CD4-positive, alpha-beta memory T cell (primary cell): Measurements from ENCODE around the gene SLC22A1. TPM values are rescaled to one million over a fixed set of nuclear protein-coding genes. Genes with fewer than 3 reads are reported as not detected.

Source experiments
- CTCF ChIA-PET: fragments of 350-600 bp; sonication (Branson Sonifier 250); formaldehyde crosslinking; loops from one replicate; lab custom pipeline; 2021; ENCODE audit warnings: inconsistent platforms; ENCODE audit not compliant: partially characterized antibody; lab: Charles Lee
- POLR2A ChIA-PET: fragments of 350-600 bp; sonication (Branson Sonifier 250); formaldehyde crosslinking; loops from one replicate; lab custom pipeline; 2021; ENCODE audit not compliant: partially characterized antibody; lab: Charles Lee
- DNase-seq, 5 donors: peaks; one replicate each; pipeline versions ENCODE4 v3.0.0 to v3.0.0-alpha.2; 2020 to 2022; ENCODE audit warnings: mixed read lengths in 1 of 5
- H3K27ac ChIP-seq: one replicate; pipeline ENCODE4 v1.7.0; 2013; ENCODE audit warnings: low read depth, low read length
- H3K27me3 ChIP-seq: 2 replicates; pipeline ENCODE4 v1.7.0; 2013; ENCODE audit warnings: mild to moderate bottlenecking, low read length, moderate library complexity; ENCODE audit not compliant: insufficient read depth
- H3K36me3 ChIP-seq: 2 replicates; pipeline ENCODE4 v1.7.0; 2013; ENCODE audit warnings: mild to moderate bottlenecking, low read length, moderate library complexity; ENCODE audit not compliant: insufficient read depth
- H3K4me1 ChIP-seq: 2 replicates; pipeline ENCODE4 v1.7.0; 2013; ENCODE audit warnings: mild to moderate bottlenecking, low read length, moderate library complexity; ENCODE audit not compliant: insufficient read depth
- H3K4me3 ChIP-seq, 2 donors: one replicate each; pipeline ENCODE4 v1.7.0; 2013; ENCODE audit warnings: low read length in 2 of 2, mild to moderate bottlenecking in 1 of 2
- H3K9me3 ChIP-seq, 2 donors: one replicate each; pipeline ENCODE4 v1.7.0; 2013; ENCODE audit warnings: low read length in 2 of 2, control low read depth in 1 of 2; ENCODE audit not compliant: control insufficient read depth in 1 of 2
- H3K27ac Mint-ChIP-seq, 7 donors: one replicate each; pipeline ENCODE4 v1.8.0; 2020 to 2021; ENCODE audit warnings: mixed read lengths in 7 of 7, mild to moderate bottlenecking in 6 of 7, inconsistent platforms in 3 of 7, moderate library complexity in 3 of 7
- H3K27me3 Mint-ChIP-seq, 2 donors: one replicate each; pipeline ENCODE4 v1.8.0; 2020 to 2021; ENCODE audit warnings: mixed read lengths in 2 of 2
- H3K36me3 Mint-ChIP-seq, 2 donors: one replicate each; pipeline ENCODE4 v1.8.0; 2020 to 2021; ENCODE audit warnings: mixed read lengths in 2 of 2, inconsistent platforms in 1 of 2, mild to moderate bottlenecking in 1 of 2
- H3K4me1 Mint-ChIP-seq, 4 donors: one replicate each; pipeline ENCODE4 v1.8.0; 2020 to 2021; ENCODE audit warnings: mixed read lengths in 4 of 4, mild to moderate bottlenecking in 1 of 4
- H3K4me3 Mint-ChIP-seq, 8 donors: one replicate each; pipeline ENCODE4 v1.8.0; 2020 to 2021; ENCODE audit warnings: mixed read lengths in 8 of 8, mild to moderate bottlenecking in 7 of 8, moderate library complexity in 6 of 8, inconsistent platforms in 3 of 8
- H3K9me3 Mint-ChIP-seq, 8 donors: one replicate each; pipeline ENCODE4 v1.8.0; 2020 to 2021; ENCODE audit warnings: mixed read lengths in 8 of 8, mild to moderate bottlenecking in 5 of 8, inconsistent platforms in 3 of 8, moderate library complexity in 1 of 8
- intact Hi-C: fragments of 100-400 bp; cut with micrococcal nuclease; formaldehyde crosslinking; loops from one replicate; pipeline ENCODE4 v1.15.1; 2023
- polyA plus RNA-seq, 2 donors: library from polyadenylated mRNA; unstranded; fragments of 300-500 nt; fragmentation: Illumina TruSeq; gene quantifications; one replicate each; pipeline ENCODE4 v1.2.3, GENCODE V29; 2021
- total RNA-seq, 2 experiments: library from RNA; stranded (reverse); gene quantifications; one replicate each; pipeline ENCODE4 v1.2.3, GENCODE V29; 2021

SLC22A1 gene
- total and polyA plus RNA-seq, 4 experiments from 2014 or later, result 0.11 to 1.00 (median 0.93) TPM; not detected in 1

DNA sequence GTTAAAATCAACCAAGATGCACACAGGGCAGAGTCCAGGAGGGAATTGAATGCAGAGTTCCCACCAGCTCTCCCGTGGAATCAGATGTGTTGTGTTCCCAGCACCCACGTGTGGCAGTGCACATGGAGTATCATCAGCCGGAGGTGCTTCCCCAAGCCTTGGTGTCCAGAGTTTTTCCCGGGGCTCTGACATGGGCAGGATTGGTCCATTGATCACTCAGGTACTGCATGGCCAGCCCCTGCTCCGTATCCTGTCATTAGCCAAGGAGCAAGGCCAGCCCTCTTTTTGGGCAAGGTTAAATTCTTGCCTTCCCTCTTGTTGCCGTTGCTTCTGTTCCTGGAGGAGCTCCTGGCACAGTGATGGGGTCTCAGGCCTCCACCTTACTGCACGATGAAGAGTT, 28.6 kb upstream of the SLC22A1 start:
- ChIA-PET POLR2A (no interaction called here), CTCF (interaction anchor here (0.6 kb wide), 1 partner anchor 80 kb away, joined by 4 read pairs; no protein-coding TSS in a partner anchor)
- H3K4me3 ChIP-seq, result no peak overlapping the region
- Mint-ChIP-seq H3K4me3 (no peak overlapping the region), H3K4me1 (peaks cover 0 to 1% (median 0%) of the 10 kb centered on the region in 4 donors), H3K36me3 (peaks cover 67 to 88% of the 10 kb centered on the region in 2 donors), H3K9me3 (no peaks in the 10 kb centered on the region), H3K27ac (no peak overlapping the region), H3K27me3 (no peaks in the 10 kb centered on the region)
- no peaks in the 10 kb centered on the region for H3K9me3 ChIP-seq
- H3K27ac ChIP-seq, result no peak overlapping the region
- peaks cover 71% of the 10 kb centered on the region for H3K36me3 ChIP-seq
- intact Hi-C loops, result no loop called here
- DNase-seq, result no peak
- no peaks in the 10 kb centered on the region for H3K27me3 ChIP-seq
- H3K4me1 ChIP-seq, result no peaks in the 10 kb centered on the region

DNA sequence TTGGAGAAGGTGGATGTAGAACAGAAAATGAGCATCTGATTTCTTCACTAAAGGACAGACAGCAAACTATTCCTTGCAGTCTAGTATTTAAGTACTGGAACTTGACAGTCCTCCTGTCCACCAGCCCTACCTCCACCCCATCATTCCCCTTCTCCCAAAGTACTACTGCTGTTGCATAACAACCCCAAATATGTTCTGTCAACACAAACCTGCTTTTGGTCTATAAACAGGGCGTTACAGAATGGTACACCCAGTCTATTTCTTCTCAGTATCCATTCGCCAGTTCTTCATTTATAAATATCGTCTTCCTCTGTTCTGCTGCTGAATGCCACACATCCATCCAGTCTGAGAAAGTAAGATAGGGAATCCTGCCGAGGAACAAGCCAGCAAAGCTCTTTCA, 27.7 kb upstream of the SLC22A1 start:
- intact Hi-C loops, result no loop called here
- peaks cover 63% of the 10 kb centered on the region for H3K36me3 ChIP-seq
- Mint-ChIP-seq H3K4me3 (no peak overlapping the region), H3K27me3 (no peaks in the 10 kb centered on the region), H3K9me3 (no peaks in the 10 kb centered on the region), H3K27ac (peak overlapping the region in 2 of 7 donors; percentile 7 to 38), H3K4me1 (peaks cover 0 to 4% (median 2%) of the 10 kb centered on the region in 4 donors), H3K36me3 (peaks cover 68 to 88% of the 10 kb centered on the region in 2 donors)
- H3K4me3 ChIP-seq, result no peak overlapping the region
- DNase-seq, result no peak
- no peaks in the 10 kb centered on the region for H3K9me3 ChIP-seq
- POLR2A ChIA-PET, result no interaction called here
- CTCF ChIA-PET, result no interaction called here
- no peaks in the 10 kb centered on the region for H3K4me1 ChIP-seq
- no peak overlapping the region for H3K27ac ChIP-seq
- no peaks in the 10 kb centered on the region for H3K27me3 ChIP-seq

DNA sequence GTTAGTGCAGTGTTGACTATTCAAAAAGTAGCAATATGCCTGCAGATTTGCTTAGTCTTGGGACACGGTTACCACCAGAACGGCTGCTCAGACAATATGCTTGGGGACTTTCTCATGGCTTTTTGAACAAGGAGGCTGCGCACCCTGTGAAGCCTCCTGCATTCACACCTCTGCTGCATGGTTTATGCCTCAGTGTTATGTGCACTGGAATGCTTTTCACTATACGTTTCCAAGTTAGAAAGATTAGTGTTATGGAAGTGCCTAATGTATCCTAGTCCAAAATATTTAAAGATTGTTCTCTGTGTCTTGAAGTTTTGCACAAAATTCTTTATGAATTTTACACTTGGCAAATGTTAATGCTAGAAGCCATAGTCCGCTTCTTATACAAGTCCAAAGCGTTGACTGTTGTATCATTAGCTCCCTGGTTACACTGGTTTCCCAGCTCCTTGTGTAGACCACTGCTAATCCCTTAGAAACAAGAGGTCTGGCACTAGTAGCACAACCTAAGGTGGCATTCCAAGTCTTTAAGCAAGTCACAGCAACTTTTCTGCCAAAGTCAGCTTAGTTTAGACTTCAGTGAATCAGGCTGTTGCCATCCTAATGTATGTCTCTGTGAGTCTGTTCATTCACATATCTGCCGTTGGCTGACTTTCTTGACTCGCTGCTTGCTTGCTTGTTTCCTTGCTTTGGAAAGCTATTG, 26.3 kb upstream of the SLC22A1 start:
- ChIA-PET POLR2A (no interaction called here), CTCF (interaction anchor here (1.3 kb wide), 1 partner anchor 15 kb away, joined by 3 read pairs; no protein-coding TSS in a partner anchor)
- Mint-ChIP-seq H3K27me3 (no peaks in the 10 kb centered on the region), H3K36me3 (peaks cover 60 to 79% of the 10 kb centered on the region in 2 donors), H3K4me3 (no peak overlapping the region), H3K27ac (no peak overlapping the region), H3K4me1 (peaks cover 0 to 8% (median 6%) of the 10 kb centered on the region in 4 donors), H3K9me3 (no peaks in the 10 kb centered on the region)
- no peak overlapping the region for H3K27ac ChIP-seq
- H3K27me3 ChIP-seq, result no peaks in the 10 kb centered on the region
- H3K36me3 ChIP-seq, result peaks cover 50% of the 10 kb centered on the region
- H3K4me3 ChIP-seq, result no peak overlapping the region
- no peak for DNase-seq
- intact Hi-C loops, result no loop called here
- no peaks in the 10 kb centered on the region for H3K9me3 ChIP-seq
- no peaks in the 10 kb centered on the region for H3K4me1 ChIP-seq

GRCh38 chr6:160101277-160102205, 20.1 kb upstream of the SLC22A1 start:
- Histone ChIP-seq H3K36me3 (peaks cover 49% of the 10 kb centered on the region), H3K27ac (no peak overlapping the region), H3K9me3 (no peaks in the 10 kb centered on the region), H3K27me3 (no peaks in the 10 kb centered on the region), H3K4me3 (no peak overlapping the region), H3K4me1 (no peaks in the 10 kb centered on the region)
- intact Hi-C loops, result loop anchor here (5.0 kb wide), 1 partner anchor 409 kb away; the partner anchor contains the start of gene SOD2
- H3K27me3 Mint-ChIP-seq, result no peaks in the 10 kb centered on the region
- H3K4me1 Mint-ChIP-seq, result peaks cover 0 to 16% (median 10%) of the 10 kb centered on the region in 4 donors
- H3K4me3 Mint-ChIP-seq, result peak overlapping the region in 1 of 8 donors; percentile 25
- ChIA-PET POLR2A (no interaction called here), CTCF (no interaction called here)
- no peak for DNase-seq
- H3K9me3 Mint-ChIP-seq, result no peaks in the 10 kb centered on the region
- H3K27ac Mint-ChIP-seq, result peak overlapping the region in 3 of 7 donors; percentile 54 to 66 (median 60)
- H3K36me3 Mint-ChIP-seq, result peaks cover 67 to 75% of the 10 kb centered on the region in 2 donors

DNA sequence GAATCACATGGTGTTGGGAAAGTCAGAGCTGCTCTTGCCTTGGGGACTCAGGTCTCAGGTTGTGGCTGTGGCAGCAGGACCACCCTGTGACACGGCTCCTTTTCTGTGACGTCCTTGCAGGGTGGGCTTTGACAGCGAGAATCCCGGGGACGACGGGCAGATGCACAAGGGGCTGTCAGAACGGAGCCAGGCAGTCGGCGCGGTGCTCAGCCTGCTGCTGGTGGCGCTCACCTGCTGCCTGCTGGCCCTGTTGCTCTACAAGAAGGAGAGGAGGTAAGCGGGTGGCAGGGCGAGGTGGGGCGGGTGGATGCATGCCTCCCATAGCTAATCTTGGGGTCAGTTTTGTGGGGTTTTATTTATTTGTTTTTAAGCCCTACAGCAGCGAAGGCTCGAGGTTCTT, 19.2 kb upstream of the SLC22A1 start:
- DNase-seq, result no peak
- intact Hi-C loops, result loop anchor here (5.0 kb wide), 1 partner anchor 410 kb away; the partner anchor contains the start of gene SOD2
- no peak overlapping the region for H3K4me3 ChIP-seq
- Mint-ChIP-seq H3K4me3 (no peak overlapping the region), H3K27me3 (no peaks in the 10 kb centered on the region), H3K4me1 (peaks cover 0 to 16% (median 11%) of the 10 kb centered on the region in 4 donors), H3K9me3 (no peaks in the 10 kb centered on the region), H3K27ac (peak overlapping the region in 1 of 7 donors; percentile 7), H3K36me3 (peaks cover 64 to 68% of the 10 kb centered on the region in 2 donors)
- peaks cover 43% of the 10 kb centered on the region for H3K36me3 ChIP-seq
- H3K27ac ChIP-seq, result no peak overlapping the region
- H3K4me1 ChIP-seq, result no peaks in the 10 kb centered on the region
- POLR2A ChIA-PET, result no interaction called here
- no peaks in the 10 kb centered on the region for H3K9me3 ChIP-seq
- CTCF ChIA-PET, result no interaction called here
- H3K27me3 ChIP-seq, result no peaks in the 10 kb centered on the region

GRCh38 chr6:160102956-160103824, 18.4 kb upstream of the SLC22A1 start:
- peak in 3 of 5 donors; percentile 7 to 17 (median 8) for DNase-seq
- H3K36me3 ChIP-seq, result peaks cover 36% of the 10 kb centered on the region
- Mint-ChIP-seq H3K9me3 (peaks cover 0 to 1% (median 0%) of the 10 kb centered on the region in 8 donors), H3K27me3 (no peaks in the 10 kb centered on the region), H3K27ac (peak overlapping the region in 2 of 7 donors; percentile 35 to 43), H3K4me1 (peaks cover 4 to 21% (median 13%) of the 10 kb centered on the region in 4 donors), H3K36me3 (peaks cover 63 to 68% of the 10 kb centered on the region in 2 donors), H3K4me3 (no peak overlapping the region)
- POLR2A ChIA-PET, result no interaction called here
- intact Hi-C loops, result loop anchor here (5.0 kb wide), 1 partner anchor 411 kb away; the partner anchor contains the start of gene SOD2
- CTCF ChIA-PET, result no interaction called here
- H3K27me3 ChIP-seq, result no peaks in the 10 kb centered on the region
- H3K4me3 ChIP-seq, result no peak overlapping the region
- H3K27ac ChIP-seq, result no peak overlapping the region
- no peaks in the 10 kb centered on the region for H3K9me3 ChIP-seq
- no peaks in the 10 kb centered on the region for H3K4me1 ChIP-seq
